Measurements from ENCODE around the gene NR1I2.

NR1I2 gene

DNA sequence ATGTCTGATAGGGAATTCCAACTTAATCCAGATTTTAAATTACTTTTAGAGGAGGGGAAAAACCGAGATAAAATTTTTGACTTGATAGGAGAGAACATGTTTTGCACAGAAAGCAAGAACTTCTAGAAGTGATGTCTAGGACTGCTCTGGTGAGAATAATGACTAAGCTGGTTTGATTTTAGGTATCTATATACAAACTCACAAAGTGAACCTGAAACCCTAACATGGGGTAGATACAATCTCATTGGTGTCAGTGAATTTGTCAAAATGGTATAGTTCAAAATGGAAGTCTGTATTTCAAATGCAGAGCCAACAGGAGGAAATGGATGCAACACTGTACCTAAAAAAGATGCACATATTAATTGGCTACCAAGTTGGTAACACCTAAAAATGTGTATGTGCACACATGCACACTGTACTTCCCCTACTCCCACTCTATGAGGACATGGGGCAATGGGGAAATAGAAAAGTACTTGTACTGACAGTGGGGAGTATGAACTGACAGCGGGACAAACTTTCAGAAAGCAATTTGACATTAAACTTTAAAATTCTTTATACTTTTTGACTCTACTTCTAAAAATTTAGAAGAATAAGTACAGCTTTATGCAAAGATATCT, 53.0 kb downstream of the NR1I2 start:
- Histone ChIP-seq H3K9me3 (ENCODE audit: low read depth, low read length) (no peaks in the 10 kb centered on the region), H3K9ac (ENCODE audit: insufficient read length) (no peak overlapping the region), H3K4me3 (no peak overlapping the region), H3K27ac (no peak overlapping the region), H3K36me3 (ENCODE audit: insufficient read depth, low read length) (0 out of 2 replicates have a peak, but pooled peaks cover 4% of the 10 kb centered on the region)
- TF ChIP-seq FOXP2 (optimal IDR thresholded peaks at IDR 0.05; ENCODE audit: control extremely low read depth, extremely low read length, insufficient read depth) = no peak
- TF ChIP-seq EZH2 (IDR thresholded peaks at IDR 0.05) = no peak
- no peak for TF ChIP-seq POLR2AphosphoS5 (IDR thresholded peaks at IDR 0.05; ENCODE audit: borderline replicate concordance, low read depth, low read length)
- no peak for DNase-seq (ENCODE audit: low read depth, low spot score)

DNA sequence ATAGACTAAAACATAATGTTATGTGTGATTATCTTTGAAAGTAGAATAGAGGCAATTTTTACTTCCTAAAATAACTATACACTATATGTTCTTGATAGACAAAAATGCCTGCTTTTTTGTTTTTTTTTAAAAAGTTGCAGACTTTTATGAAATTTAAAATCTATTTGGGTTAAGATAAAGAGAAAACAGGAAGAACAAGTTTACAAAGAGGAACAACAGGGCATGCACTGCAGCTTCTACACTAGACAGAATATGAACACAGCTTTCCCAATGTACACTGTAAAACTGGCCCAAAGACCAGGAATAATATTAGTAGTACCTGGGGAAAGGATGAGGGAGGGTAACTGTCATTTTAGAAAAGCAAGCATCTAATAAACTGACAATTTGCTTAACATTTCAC, 53.7 kb downstream of the NR1I2 start:
- no peak overlapping the region for H3K27ac ChIP-seq
- H3K4me3 ChIP-seq = no peak overlapping the region
- H3K9me3 ChIP-seq (ENCODE audit: low read depth, low read length) = no peaks in the 10 kb centered on the region
- DNase-seq (ENCODE audit: low read depth, low spot score) = no peak
- 0 out of 2 replicates have a peak, but pooled peaks cover 4% of the 10 kb centered on the region for H3K36me3 ChIP-seq (ENCODE audit: insufficient read depth, low read length)
- H3K9ac ChIP-seq (ENCODE audit: insufficient read length) = no peak overlapping the region
- TF ChIP-seq EZH2 (IDR thresholded peaks at IDR 0.05) (no peak), FOXP2 (optimal IDR thresholded peaks at IDR 0.05; ENCODE audit: control extremely low read depth, extremely low read length, insufficient read depth) (no peak), POLR2AphosphoS5 (IDR thresholded peaks at IDR 0.05; ENCODE audit: borderline replicate concordance, low read depth, low read length) (no peak)

DNA sequence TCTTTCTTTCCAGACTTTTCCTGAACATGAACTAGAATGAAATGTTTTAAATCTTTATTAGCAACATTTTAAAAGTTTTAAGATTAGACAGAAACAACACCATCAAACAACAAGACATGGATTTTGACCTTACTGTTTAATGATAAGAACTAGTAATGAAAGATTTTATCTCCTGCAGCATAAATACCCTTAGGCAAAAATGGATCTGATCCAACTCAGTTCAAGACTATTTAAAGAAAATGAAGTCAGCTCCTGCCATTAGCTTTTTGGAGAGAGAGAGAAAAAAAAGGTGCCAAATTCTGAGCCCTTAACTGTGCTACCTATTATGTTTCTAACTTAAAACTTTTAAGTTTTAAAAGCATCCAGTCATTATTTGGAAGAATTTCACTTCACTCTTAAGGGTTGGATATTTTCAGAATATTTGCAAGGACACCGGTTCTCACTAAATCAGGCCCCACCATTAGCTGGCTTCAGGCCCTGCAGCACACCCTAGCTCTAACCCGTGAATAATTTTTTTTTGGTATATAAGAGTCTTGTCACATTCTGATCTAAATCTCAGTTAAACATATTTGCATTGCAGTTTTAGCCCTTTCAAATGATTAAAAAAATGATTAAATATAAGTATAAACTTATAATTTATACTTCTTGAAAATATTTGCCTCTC, 60.0 kb downstream of the NR1I2 start:
- no peaks in the 10 kb centered on the region for H3K9me3 ChIP-seq (ENCODE audit: low read depth, low read length)
- peaks cover 4% of the 10 kb centered on the region for H3K36me3 ChIP-seq (ENCODE audit: insufficient read depth, low read length)
- H3K9ac ChIP-seq (ENCODE audit: insufficient read length) = peak overlapping the region; percentile 25
- TF ChIP-seq FOXP2 (optimal IDR thresholded peaks at IDR 0.05; ENCODE audit: control extremely low read depth, extremely low read length, insufficient read depth) = no peak
- TF ChIP-seq POLR2AphosphoS5 (IDR thresholded peaks at IDR 0.05; ENCODE audit: borderline replicate concordance, low read depth, low read length) = no peak
- no peak for TF ChIP-seq EZH2 (IDR thresholded peaks at IDR 0.05)
- peak; percentile 78 for DNase-seq (ENCODE audit: low read depth, low spot score)
- H3K4me3 ChIP-seq = peak overlapping the region; percentile 42; the same call in 1 of the 2 replicates
- peak overlapping the region; percentile 61; the same call in 1 of the 2 replicates for H3K27ac ChIP-seq

DNA sequence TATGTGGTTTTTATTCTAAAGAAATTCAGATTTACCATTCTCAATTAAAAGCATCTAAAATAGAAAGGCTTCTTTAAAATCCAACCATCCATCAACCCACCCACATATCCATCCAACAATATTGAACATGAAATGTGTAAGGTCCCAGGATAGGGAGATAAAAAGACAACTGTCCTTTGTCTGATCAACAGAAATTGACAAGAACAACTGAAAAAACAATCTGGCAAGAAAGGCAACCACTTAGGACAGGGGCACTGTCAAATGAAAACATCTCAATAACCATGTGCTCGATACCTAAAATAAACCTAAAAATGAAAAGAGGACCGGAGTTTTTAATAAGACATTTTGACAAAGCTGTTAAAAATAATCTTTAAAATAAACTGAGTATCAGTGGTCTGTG, 67.2 kb downstream of the NR1I2 start:
- no peak for DNase-seq (ENCODE audit: low read depth, low spot score)
- no peak for TF ChIP-seq EZH2 (IDR thresholded peaks at IDR 0.05)
- no peak for TF ChIP-seq FOXP2 (optimal IDR thresholded peaks at IDR 0.05; ENCODE audit: control extremely low read depth, extremely low read length, insufficient read depth)
- no peak for TF ChIP-seq POLR2AphosphoS5 (IDR thresholded peaks at IDR 0.05; ENCODE audit: borderline replicate concordance, low read depth, low read length)
- Histone ChIP-seq H3K27ac (no peak overlapping the region), H3K4me3 (no peak overlapping the region), H3K9ac (ENCODE audit: insufficient read length) (no peak overlapping the region), H3K9me3 (ENCODE audit: low read depth, low read length) (no peaks in the 10 kb centered on the region), H3K36me3 (ENCODE audit: insufficient read depth, low read length) (peaks cover 5% of the 10 kb centered on the region; the same call in 1 of the 2 replicates)

DNA sequence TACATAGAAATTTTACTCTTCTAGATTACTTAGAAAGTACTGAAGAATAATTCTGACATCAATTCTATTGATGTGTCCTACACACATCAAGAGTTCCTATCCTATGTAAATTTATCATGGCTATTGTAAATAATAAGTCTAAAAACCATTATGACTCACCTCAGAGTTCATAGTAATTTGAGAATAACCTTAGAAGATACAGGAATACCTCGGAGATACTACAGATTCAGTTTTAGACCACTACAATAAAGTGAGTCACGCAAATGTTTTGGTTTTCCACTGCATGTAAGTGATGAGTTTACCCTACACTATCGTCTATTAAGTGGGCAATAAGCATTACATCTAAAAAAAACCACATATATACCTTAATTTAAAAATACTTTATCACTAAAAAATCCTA, 74.8 kb downstream of the NR1I2 start:
- H3K9me3 ChIP-seq (ENCODE audit: low read depth, low read length) = peaks cover 8% of the 10 kb centered on the region; the same call in 1 of the 2 replicates
- peaks cover 39% of the 10 kb centered on the region for H3K36me3 ChIP-seq (ENCODE audit: insufficient read depth, low read length)
- no peak overlapping the region for H3K27ac ChIP-seq
- no peak for TF ChIP-seq FOXP2 (optimal IDR thresholded peaks at IDR 0.05; ENCODE audit: control extremely low read depth, extremely low read length, insufficient read depth)
- no peak for TF ChIP-seq POLR2AphosphoS5 (IDR thresholded peaks at IDR 0.05; ENCODE audit: borderline replicate concordance, low read depth, low read length)
- TF ChIP-seq EZH2 (IDR thresholded peaks at IDR 0.05) = no peak
- DNase-seq (ENCODE audit: low read depth, low spot score) = no peak
- H3K9ac ChIP-seq (ENCODE audit: insufficient read length) = no peak overlapping the region
- H3K4me3 ChIP-seq = no peak overlapping the region

DNA sequence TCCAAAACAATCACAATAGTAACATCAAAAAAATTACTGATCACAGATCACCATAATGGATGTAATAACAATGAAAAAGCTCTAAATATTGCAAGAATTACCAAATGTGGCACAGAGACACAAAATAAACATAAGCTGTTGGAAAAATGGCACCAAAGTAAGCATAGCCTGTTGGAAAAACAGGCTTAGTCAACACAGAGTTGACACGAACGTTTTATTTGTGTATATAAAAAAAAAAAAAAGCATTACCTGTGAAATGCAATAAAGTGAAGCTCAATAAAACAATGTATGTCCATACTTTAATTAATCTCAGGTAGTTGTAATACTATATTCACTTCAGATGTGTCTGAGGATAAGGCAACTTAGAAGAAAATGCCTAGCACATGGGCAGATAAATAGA, 77.1 kb downstream of the NR1I2 start:
- Histone ChIP-seq H3K9ac (ENCODE audit: insufficient read length) (no peak overlapping the region), H3K36me3 (ENCODE audit: insufficient read depth, low read length) (peaks cover 54% of the 10 kb centered on the region), H3K9me3 (ENCODE audit: low read depth, low read length) (peaks cover 8% of the 10 kb centered on the region; the same call in 1 of the 2 replicates), H3K27ac (no peak overlapping the region), H3K4me3 (no peak overlapping the region)
- DNase-seq (ENCODE audit: low read depth, low spot score) = no peak
- no peak for TF ChIP-seq EZH2 (IDR thresholded peaks at IDR 0.05)
- TF ChIP-seq FOXP2 (optimal IDR thresholded peaks at IDR 0.05; ENCODE audit: control extremely low read depth, extremely low read length, insufficient read depth) = no peak

DNA sequence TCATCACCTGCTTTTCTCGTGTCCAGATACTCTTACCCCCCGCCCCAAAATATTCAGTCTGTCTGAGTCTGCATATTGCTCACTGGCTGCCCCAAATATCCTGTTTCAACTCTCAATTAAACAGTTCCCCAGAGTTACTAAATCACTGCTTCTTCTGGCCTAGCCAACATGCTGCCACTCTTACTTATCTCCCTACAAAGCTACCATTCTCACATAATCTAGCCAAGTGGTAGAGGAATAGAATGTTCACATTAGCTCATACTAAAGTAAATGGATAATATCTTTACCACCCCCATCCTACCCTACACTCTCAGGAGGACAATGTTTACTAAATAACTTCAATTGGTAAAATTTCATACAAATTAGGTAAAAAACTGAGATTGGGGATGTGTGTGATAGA, 77.8 kb downstream of the NR1I2 start:
- no peak overlapping the region for H3K9ac ChIP-seq (ENCODE audit: insufficient read length)
- H3K9me3 ChIP-seq (ENCODE audit: low read depth, low read length) = peaks cover 8% of the 10 kb centered on the region; the same call in 1 of the 2 replicates
- H3K36me3 ChIP-seq (ENCODE audit: insufficient read depth, low read length) = peaks cover 55% of the 10 kb centered on the region
- TF ChIP-seq FOXP2 (optimal IDR thresholded peaks at IDR 0.05; ENCODE audit: control extremely low read depth, extremely low read length, insufficient read depth) = no peak
- TF ChIP-seq EZH2 (IDR thresholded peaks at IDR 0.05) = no peak
- no peak for TF ChIP-seq POLR2AphosphoS5 (IDR thresholded peaks at IDR 0.05; ENCODE audit: borderline replicate concordance, low read depth, low read length)
- DNase-seq (ENCODE audit: low read depth, low spot score) = no peak
- no peak overlapping the region for H3K4me3 ChIP-seq
- no peak overlapping the region for H3K27ac ChIP-seq

DNA sequence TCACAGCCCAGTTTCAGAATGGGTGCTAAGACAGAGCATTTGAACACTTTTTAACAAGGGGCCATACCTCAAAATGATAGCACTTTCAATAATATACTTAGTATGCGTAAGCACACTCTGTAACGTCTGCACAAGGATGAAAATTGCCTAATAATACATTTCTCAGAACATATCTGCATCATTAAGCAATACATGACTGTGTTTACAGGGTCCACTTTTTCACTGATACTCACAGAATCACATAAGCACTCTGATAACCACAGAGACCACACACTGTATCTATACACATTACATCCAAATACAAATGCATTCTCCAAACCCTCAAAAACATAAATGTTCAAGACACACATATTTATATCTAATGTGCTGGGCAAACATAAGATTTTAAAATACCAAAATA, 79.8 kb downstream of the NR1I2 start:
- TF ChIP-seq EZH2 (IDR thresholded peaks at IDR 0.05) (no peak), POLR2AphosphoS5 (IDR thresholded peaks at IDR 0.05; ENCODE audit: borderline replicate concordance, low read depth, low read length) (no peak), FOXP2 (optimal IDR thresholded peaks at IDR 0.05; ENCODE audit: control extremely low read depth, extremely low read length, insufficient read depth) (no peak)
- DNase-seq (ENCODE audit: low read depth, low spot score) = no peak
- Histone ChIP-seq H3K27ac (no peak overlapping the region), H3K9ac (ENCODE audit: insufficient read length) (no peak overlapping the region), H3K9me3 (ENCODE audit: low read depth, low read length) (peaks cover 8% of the 10 kb centered on the region; the same call in 1 of the 2 replicates), H3K36me3 (ENCODE audit: insufficient read depth, low read length) (peaks cover 50% of the 10 kb centered on the region), H3K4me3 (no peak overlapping the region)
